Transverse colon (tissue), 4 donors: Measurements from ENCODE around the gene PRDM5. TPM values are rescaled to one million over a fixed set of nuclear protein-coding genes. Genes with fewer than 3 reads are reported as not detected.

Experiments used
- DNase-seq: peaks from one replicate; pipeline ENCODE4 v3.0.0-alpha.2; 2019
- H3K27ac ChIP-seq, 4 donors: fragments of 200-600 bp; sonication (generic); 2 replicates each; pipeline ENCODE4 v1.5.1; 2016 to 2018; ENCODE audit warnings: inconsistent platforms in 4 of 4
- H3K27me3 ChIP-seq: fragments of 200-600 bp; sonication (generic); 2 replicates; pipeline ENCODE4 v1.5.1; 2017; ENCODE audit warnings: inconsistent platforms
- H3K36me3 ChIP-seq, 4 donors: fragments of 200-600 bp; sonication (generic); 2 replicates each; pipeline ENCODE4 v1.5.1; 2017 to 2019; ENCODE audit warnings: inconsistent platforms in 4 of 4
- H3K4me1 ChIP-seq, 4 donors: fragments of 200-600 bp; sonication (generic); 2 replicates each; pipeline ENCODE4 v1.5.1; 2017 to 2020; ENCODE audit warnings: inconsistent platforms in 4 of 4
- H3K4me3 ChIP-seq, 4 donors: fragments of 200-600 bp; sonication (generic); 1 replicate in 1 of 4; 2 replicates in 3 of 4; pipeline versions ENCODE4 v1.5.1 to v1.6.1; 2017 to 2019; ENCODE audit warnings: inconsistent platforms in 4 of 4
- H3K9me3 ChIP-seq, 2 donors: fragments of 200-600 bp; sonication (generic); 2 replicates each; pipeline ENCODE4 v1.5.1; 2017 to 2019; ENCODE audit warnings: inconsistent platforms in 2 of 2
- EP300 ChIP-seq: sonication (generic); formaldehyde crosslinking; IDR thresholded peaks from one replicate; pipeline ENCODE4 v1.6.1; 2017; ENCODE audit warnings: antibody characterized with exemption, low read depth
- POLR2A ChIP-seq: fragments of 450-650 bp; IDR thresholded peaks from one replicate; pipeline ENCODE4 v1.6.1; 2016; ENCODE audit warnings: antibody characterized with exemption, mild to moderate bottlenecking, moderate library complexity
- POLR2AphosphoS5 ChIP-seq, 3 donors: sonication (generic); formaldehyde crosslinking; IDR thresholded peaks; one replicate each; pipeline ENCODE4 v1.6.1; 2016; ENCODE audit warnings: antibody characterized with exemption in 3 of 3
- WGBS, 2 donors: methylation state at CpG; one replicate each; pipeline ENCODE4 v1.1.5; 2018; ENCODE audit warnings: low coverage in 1 of 2; 5-methylcytosine and 5-hydroxymethylcytosine counted together
- in situ Hi-C, 4 donors: fragments of 200-750 bp; cut with MboI; loops; one replicate each; pipeline versions ENCODE4 v1.15.0 to v1.15.1; 2017; ENCODE audit warnings: low sequenced_read_pairs in 3 of 4, low pct_ligation_motif_present in 1 of 4, low pct_unique_long_range_greater_than_20kb in 1 of 4
- intact Hi-C: fragments of 100-400 bp; cut with DNase I; formaldehyde crosslinking; loops from one replicate; pipeline ENCODE4 v1.15.1; 2023; ENCODE audit warnings: low total_unique reads
- total RNA-seq, 4 donors: library from RNA; depleted of rRNA; stranded (reverse); fragments of >200 nt; gene quantifications; one replicate each; pipeline ENCODE4 v1.1.0, GENCODE V29; 2016
- TF ChIP-seq, protein P1 (sequence below), 5 experiments: fragments of 200-600 bp in 3 of 5; fragments of 450-650 bp in 2 of 5; sonication (generic) in 3 of 5; IDR thresholded peaks; 1 replicate in 2 of 5; 2 replicates in 3 of 5; pipeline ENCODE4 v1.5.1; 2016 to 2017; ENCODE audit warnings: antibody characterized with exemption in 5 of 5, inconsistent platforms in 3 of 5, mild to moderate bottlenecking in 2 of 5, moderate library complexity in 1 of 5

PRDM5 gene
- total RNA-seq, 4 donors from 2014 or later: 3.8 to 7.9 (median 6.9) TPM

DNA sequence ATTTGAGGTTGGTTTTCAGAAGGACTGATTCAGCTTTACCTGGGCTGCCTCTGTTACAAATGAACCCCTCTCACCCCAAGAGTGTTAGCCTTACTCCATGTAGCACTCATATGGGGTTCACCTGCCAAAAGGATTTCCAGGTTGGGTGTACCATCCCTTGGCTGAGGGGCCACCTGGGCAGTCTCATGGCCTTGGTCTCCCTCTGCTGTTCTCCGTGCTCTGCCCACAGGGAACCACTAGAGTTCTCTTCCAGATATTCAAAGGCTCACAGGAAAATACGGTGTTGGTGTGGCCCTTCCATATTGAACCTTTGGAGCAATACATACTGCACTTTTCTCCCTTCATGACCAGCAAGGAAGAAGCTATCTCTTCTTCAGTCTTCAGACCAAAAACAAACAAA is 18.0 kb upstream of the PRDM5 start:
- intact Hi-C loops (no loop called here), in situ Hi-C loops (no loop called here)
- Histone ChIP-seq H3K27me3 (no peaks in the 10 kb centered on the region), H3K4me1 (peaks cover 0 to 14% (median 5%) of the 10 kb centered on the region in 4 donors), H3K36me3 (no peaks in the 10 kb centered on the region), H3K9me3 (no peaks in the 10 kb centered on the region), H3K4me3 (no peak overlapping the region), H3K27ac (no peak overlapping the region)
- 82 to 88% methylated on average over 1 to 2 of the region's 2 CpGs for WGBS, 2 donors
- DNase-seq: no peak
- TF ChIP-seq POLR2A (no peak), EP300 (no peak), POLR2AphosphoS5 (IDR thresholded peaks at IDR 0.05) (no peak)
- TF ChIP-seq, protein P1, sequence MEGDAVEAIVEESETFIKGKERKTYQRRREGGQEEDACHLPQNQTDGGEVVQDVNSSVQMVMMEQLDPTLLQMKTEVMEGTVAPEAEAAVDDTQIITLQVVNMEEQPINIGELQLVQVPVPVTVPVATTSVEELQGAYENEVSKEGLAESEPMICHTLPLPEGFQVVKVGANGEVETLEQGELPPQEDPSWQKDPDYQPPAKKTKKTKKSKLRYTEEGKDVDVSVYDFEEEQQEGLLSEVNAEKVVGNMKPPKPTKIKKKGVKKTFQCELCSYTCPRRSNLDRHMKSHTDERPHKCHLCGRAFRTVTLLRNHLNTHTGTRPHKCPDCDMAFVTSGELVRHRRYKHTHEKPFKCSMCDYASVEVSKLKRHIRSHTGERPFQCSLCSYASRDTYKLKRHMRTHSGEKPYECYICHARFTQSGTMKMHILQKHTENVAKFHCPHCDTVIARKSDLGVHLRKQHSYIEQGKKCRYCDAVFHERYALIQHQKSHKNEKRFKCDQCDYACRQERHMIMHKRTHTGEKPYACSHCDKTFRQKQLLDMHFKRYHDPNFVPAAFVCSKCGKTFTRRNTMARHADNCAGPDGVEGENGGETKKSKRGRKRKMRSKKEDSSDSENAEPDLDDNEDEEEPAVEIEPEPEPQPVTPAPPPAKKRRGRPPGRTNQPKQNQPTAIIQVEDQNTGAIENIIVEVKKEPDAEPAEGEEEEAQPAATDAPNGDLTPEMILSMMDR (IDR thresholded peaks at IDR 0.05): no peak

DNA sequence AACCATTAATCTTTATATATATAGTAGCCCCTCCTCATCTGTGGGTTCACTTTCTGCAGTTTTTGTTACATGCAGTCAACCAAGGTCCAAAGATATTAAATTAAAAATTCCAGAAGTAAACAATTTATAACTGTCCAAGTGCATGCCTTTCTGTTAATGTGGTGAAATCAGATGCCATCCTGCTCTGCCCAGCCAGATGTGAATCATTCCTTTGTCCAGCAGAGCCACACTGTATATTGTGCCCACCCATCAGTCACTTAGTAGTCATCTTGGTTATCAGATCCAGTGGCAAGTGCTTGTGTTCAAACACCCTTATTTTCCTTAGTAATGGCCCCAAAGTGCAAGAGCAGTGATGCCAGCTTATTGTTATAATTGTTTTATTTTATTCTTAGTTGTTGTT is 17.2 kb upstream of the PRDM5 start:
- H3K9me3 ChIP-seq: no peaks in the 10 kb centered on the region
- H3K27ac ChIP-seq: no peak overlapping the region
- in situ Hi-C loops (no loop called here), intact Hi-C loops (no loop called here)
- DNase-seq: no peak
- H3K36me3 ChIP-seq: no peaks in the 10 kb centered on the region
- peaks cover 0 to 14% (median 5%) of the 10 kb centered on the region in 4 donors for H3K4me1 ChIP-seq
- no peaks in the 10 kb centered on the region for H3K27me3 ChIP-seq
- TF ChIP-seq EP300 (no peak), POLR2A (no peak), POLR2AphosphoS5 (IDR thresholded peaks at IDR 0.05) (no peak)
- TF ChIP-seq, protein P1 (IDR thresholded peaks at IDR 0.05): no peak
- H3K4me3 ChIP-seq: no peak overlapping the region

DNA sequence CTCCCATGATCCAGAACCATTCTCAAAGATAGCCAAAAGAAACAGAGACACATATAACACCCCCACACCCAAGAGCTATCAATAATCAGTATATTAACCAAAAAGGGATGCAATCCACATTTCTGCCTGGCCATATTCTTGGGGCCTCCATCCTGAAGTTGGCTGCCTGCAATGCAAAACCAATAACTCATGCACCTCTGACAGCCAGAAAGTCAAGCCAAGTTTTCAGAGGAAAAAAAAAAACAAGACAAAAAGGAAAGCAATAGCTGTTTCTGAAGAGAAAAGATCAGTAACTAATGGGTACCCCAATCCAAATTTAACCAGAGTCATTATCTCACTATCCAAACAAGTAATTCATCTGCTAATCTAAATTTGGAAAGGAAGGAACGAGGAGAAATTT is 7.3 kb upstream of the PRDM5 start:
- H3K9me3 ChIP-seq: no peaks in the 10 kb centered on the region
- no peaks in the 10 kb centered on the region for H3K36me3 ChIP-seq
- no peaks in the 10 kb centered on the region for H3K4me1 ChIP-seq
- no peak for DNase-seq
- no peaks in the 10 kb centered on the region for H3K27me3 ChIP-seq
- intact Hi-C loops (no loop called here), in situ Hi-C loops (no loop called here)
- WGBS, 2 donors: 62 to 68% methylated on average over 1 of the region's 1 CpG
- TF ChIP-seq POLR2A (no peak), POLR2AphosphoS5 (IDR thresholded peaks at IDR 0.05) (no peak), EP300 (no peak)
- TF ChIP-seq, protein P1 (IDR thresholded peaks at IDR 0.05): no peak
- no peak overlapping the region for H3K27ac ChIP-seq
- no peak overlapping the region for H3K4me3 ChIP-seq

DNA sequence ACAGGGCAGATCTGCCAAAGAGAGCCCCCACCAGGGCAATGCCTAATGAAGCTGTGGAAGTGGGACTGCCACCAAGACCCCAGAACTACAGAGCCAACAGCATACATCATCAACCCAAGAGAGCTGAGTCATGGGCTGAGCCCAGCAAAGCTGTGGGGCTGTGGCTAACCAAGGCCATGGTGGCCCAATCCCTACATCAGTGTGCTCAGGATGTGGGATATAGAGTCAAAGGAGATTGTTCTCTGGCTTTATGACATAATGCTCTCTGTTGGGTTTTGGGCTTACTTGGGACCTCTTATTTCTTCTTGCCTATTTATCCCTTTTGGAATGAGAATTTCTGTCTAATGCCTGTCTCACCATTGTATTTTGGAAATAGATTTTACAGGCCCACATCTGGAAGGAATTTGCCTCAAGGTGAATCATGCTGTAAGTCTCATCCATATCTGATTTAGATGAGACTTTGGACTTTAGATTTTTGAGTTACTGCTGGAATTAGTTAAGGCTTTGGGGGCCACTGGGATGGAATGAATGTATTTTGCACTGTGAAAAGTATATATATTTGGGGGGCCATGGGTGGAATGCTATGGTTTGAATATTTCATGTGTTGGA is 5.4 kb upstream of the PRDM5 start:
- DNase-seq: no peak
- TF ChIP-seq EP300 (no peak), POLR2AphosphoS5 (IDR thresholded peaks at IDR 0.05) (no peak), POLR2A (no peak)
- TF ChIP-seq, protein P1 (IDR thresholded peaks at IDR 0.05): no peak
- no peak overlapping the region for H3K4me3 ChIP-seq
- no peaks in the 10 kb centered on the region for H3K36me3 ChIP-seq
- in situ Hi-C loops: no loop called here
- H3K9me3 ChIP-seq: no peaks in the 10 kb centered on the region
- no peak overlapping the region for H3K27ac ChIP-seq
- H3K4me1 ChIP-seq: peaks cover 0 to 5% (median 0%) of the 10 kb centered on the region in 4 donors
- H3K27me3 ChIP-seq: no peaks in the 10 kb centered on the region
- intact Hi-C loops: no loop called here
